ENCODE measurements around the gene S1PR4.

Gene S1PR4, protein sequence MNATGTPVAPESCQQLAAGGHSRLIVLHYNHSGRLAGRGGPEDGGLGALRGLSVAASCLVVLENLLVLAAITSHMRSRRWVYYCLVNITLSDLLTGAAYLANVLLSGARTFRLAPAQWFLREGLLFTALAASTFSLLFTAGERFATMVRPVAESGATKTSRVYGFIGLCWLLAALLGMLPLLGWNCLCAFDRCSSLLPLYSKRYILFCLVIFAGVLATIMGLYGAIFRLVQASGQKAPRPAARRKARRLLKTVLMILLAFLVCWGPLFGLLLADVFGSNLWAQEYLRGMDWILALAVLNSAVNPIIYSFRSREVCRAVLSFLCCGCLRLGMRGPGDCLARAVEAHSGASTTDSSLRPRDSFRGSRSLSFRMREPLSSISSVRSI

GRCh38 chr19:3178377-3178972 is at the start of gene S1PR4:
Gene S1PR4, plus strand, starts transcription at chr19:3178769. Its CDS starts 24 bp downstream, at chr19:3178793.
- DNase-seq: no peak

- peak; percentile 23 for DNase-seq
Measured at GRCh38 chr19:3129112-3129511, 49.5 kb upstream of the S1PR4 start.

DNA sequence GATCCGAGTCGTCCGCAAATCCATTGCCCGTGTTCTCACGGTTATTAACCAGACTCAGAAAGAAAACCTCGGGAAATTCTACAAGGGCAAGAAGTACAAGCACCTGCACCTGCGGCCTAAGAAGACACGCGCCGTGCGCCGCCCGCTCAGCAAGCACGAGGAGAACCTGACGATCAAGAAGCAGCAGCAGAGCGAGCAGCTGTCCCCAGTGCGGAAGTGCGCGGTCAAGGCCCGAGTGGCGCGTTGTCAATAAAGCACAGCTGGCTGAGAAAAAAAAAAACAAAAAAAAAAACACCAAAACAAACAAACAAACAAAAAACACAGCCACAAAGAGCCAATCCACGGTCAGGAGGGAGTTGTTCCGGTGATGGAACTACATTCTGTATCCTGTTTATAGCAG is 47.4 kb upstream of the S1PR4 start:
- no peak for DNase-seq

DNA sequence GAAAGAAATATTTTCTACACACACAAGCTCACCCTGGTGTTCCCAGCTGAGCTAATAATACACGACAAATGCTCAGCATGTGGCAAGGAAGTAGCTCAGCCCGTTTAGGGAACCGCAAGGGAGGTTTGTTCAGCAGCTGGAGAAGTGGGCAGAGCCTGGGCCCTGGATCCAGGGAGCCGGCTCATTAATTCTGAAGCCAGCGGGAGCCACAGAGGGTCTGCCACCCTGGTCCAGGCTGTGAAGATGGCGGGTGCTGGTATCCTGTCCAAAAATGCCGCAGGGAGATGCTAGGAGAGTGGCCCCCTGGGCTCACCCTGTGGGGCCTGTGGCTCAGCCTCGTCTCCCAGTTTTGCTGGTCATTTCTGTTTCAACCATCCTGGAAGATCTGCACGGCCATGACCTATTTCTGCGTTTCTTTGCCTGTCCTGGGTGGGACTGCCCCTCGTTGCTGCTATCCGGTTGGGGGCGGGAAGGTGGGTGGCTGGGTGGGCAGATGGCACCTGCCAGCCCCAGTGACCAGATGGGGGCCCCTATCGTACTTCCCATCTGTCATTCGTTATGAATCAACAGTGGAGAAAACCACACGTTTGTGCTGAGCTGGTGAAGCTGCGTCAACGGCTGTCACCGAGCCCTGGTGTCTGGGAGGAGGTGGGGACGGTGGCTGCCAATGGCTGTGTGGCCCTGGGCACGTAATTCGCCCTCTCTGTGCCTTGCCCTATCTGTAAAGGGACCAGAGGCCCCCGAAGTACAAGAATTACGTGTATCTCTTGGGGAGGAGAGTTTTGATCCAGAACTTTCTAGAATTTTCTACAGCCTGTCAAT is 45.4 kb upstream of the S1PR4 start:
- DNase-seq: peak; percentile 12

DNA sequence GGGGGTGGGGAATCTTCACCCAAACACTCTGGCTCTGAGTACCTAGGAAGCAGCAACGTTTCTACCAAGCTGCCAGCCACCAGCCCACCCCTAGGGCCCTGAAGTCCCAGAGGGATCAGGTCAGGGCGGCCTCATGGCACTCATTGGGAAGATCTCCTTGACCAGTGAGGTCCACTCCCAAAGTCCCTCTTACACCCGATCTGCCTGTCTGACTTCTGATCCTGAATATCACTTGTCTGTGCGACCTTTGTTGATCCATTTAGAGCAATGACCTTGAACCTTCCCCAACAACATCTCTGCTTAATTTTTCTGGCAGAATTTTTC is 44.8 kb upstream of the S1PR4 start:
- DNase-seq: no peak

DNA sequence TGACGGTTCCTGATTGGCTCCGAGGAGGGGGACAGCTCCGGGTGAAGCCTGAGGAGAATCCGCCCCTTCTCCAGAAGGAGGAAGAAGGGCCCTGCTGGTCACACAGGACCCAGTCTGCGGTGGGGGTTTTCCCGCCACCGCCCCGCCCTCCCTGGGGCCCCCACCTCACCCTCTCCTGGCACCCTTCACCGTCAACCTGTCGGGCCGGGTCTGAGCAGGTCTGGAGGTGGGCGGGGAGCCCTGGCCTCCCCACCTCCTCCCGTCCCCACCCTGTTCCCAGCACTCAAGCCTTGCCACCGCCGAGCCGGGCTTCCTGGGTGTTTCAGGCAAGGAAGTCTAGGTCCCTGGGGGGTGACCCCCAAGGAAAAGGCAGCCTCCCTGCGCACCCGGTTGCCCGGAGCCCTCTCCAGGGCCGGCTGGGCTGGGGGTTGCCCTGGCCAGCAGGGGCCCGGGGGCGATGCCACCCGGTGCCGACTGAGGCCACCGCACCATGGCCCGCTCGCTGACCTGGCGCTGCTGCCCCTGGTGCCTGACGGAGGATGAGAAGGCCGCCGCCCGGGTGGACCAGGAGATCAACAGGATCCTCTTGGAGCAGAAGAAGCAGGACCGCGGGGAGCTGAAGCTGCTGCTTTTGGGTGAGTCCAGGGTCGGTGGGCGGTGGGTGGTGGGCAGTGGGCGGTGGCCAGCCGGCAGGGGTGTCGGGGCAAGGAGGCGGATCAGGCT is 42.4 kb upstream of the S1PR4 start, which contains the start of gene GNA15:
GNA15 (plus strand) TSS at position 73 of the 723 bp plus-strand sequence; CDS start at position 491, 418 bp downstream.
- DNase-seq: no peak

DNA sequence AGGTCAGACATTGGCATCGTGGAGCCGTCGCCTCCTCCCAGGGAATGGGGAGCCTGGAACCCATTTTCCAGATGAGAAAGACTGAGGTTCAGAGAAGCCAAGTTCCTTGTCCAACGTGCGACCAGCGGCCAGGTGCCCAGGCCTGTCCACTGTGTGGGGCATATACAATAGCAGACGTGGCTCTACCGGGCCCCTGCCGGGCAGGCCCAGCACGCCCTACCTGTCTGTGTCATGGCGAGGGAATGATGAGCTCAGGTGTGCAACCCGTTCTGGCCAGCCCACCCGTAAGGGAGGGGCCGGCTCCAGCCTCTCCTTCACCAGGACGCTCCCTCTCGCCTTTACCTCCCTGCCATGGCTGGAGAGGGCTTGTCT is 41.9 kb upstream of the S1PR4 start:
- DNase-seq: no peak

DNA sequence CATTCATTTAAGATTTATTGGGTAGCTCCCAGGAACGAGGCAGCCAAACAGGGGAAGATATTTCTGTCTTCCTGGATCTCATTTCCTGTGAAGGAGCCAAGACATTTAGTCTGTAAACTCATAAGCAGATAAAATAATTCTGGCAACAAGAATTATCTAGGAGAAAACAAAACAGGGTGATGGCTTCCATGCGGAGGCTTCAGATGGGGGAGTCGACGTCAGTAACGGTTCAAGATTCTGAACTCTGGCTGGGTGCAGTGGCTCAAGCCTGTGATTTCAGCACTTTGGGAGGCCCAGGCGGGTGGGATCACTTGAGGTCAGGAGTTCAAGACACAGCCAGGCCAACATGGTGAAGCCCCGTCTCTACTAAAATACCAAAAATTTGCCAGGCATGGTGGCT is 41.5 kb upstream of the S1PR4 start:
- no peak for DNase-seq

GRCh38 chr19:3138268-3138667 is 40.3 kb upstream of the S1PR4 start:
- DNase-seq: no peak

DNA sequence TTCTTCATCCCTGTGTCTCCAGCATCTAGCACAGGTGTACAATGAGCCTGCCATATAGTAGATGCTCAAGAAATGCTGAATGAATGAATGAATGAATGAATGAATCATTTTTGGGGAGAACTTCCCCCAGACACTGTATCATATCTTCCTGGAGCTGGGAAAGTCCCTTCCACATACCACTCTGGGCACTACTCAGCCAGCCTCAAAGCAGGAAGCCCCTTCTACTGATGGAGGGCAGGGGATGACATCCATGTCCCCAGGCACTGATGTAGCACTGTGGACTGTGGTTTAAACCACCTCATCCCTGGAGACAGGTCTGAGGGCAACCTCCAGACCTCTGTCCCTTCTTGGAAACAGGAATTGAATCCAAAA is 37.9 kb upstream of the S1PR4 start:
- DNase-seq: no peak

GRCh38 chr19:3142292-3142670 is 36.3 kb upstream of the S1PR4 start:
- no peak for DNase-seq

DNA sequence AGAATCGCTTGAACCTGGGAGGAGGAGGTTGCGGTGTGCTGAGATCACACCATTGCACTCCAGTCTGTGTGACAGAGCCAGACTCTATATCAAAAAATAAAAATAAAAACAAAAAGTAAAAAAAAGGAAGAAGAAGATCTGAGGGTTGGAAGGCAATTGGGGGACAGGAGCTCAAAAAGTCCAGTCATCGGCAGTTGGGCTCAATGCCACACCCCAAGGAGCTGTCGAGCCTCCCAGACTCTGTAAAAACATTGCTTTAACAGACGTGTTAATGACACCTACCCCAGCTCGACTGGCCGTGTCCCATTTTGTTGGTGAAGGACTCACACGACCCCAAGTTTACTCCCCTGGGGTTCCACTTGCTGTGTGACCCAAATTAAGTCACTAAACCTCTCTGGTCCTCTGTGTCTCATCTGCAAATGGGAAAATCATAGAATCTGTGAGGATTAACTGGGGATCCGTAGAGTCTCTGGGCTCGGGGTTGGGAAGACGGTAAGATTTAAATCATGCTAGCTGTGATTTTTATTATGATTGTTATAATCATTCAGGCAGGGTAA is 35.7 kb upstream of the S1PR4 start:
- no peak for DNase-seq

GRCh38 chr19:3145909-3146676 is 32.5 kb upstream of the S1PR4 start:
- DNase-seq: no peak

- no peak for DNase-seq
Measured at GRCh38 chr19:3146677-3147100, 31.9 kb upstream of the S1PR4 start.

- no peak for DNase-seq
Measured at GRCh38 chr19:3148503-3148902, 30.1 kb upstream of the S1PR4 start.

GRCh38 chr19:3149089-3149488 is 29.5 kb upstream of the S1PR4 start:
- DNase-seq: no peak

DNA sequence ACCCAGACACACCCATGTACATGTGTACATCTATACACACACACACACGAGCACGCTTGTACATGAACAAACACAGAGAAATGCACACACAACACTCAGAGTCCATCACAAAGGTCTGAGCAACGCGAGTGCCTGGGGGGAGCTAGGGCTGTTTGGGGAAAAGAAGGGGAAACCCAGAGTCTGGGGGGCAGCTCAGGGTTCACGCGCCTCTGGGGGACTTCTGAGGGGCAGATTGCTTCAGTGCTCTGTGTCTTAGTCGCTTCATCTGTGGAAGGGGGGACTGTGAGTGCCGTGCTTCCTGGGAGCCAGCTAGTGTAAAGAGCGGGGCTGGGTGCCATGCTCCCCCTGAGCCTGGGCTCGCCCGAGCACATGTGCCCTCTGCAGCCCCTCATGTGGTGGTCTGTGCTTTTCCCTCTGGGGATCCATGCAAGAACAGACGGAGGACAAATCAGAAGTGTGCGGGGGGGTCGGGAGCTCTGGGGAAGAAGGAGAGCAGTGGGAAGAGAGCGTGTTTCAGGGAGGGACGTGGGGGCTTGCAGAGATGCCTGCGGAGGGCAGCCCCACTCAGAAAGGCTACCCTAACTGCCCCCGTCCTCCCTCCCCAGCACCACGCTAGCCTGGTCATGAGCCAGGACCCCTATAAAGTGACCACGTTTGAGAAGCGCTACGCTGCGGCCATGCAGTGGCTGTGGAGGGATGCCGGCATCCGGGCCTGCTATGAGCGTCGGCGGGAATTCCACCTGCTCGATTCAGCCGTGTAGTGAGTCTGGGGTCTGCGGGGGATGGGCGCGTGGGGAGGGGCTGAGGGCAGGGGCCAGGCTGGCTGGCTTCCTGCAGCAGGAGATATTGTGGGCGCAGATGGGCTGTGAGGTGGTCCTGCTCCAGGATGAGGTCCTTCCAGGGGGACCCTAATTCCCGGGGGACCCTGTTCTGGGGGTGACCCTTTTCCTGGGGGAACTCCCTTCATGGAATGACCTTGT is 28.8 kb upstream of the S1PR4 start:
- no peak for DNase-seq

- DNase-seq: no peak
Measured at GRCh38 chr19:3150739-3151329, 27.7 kb upstream of the S1PR4 start.

DNA sequence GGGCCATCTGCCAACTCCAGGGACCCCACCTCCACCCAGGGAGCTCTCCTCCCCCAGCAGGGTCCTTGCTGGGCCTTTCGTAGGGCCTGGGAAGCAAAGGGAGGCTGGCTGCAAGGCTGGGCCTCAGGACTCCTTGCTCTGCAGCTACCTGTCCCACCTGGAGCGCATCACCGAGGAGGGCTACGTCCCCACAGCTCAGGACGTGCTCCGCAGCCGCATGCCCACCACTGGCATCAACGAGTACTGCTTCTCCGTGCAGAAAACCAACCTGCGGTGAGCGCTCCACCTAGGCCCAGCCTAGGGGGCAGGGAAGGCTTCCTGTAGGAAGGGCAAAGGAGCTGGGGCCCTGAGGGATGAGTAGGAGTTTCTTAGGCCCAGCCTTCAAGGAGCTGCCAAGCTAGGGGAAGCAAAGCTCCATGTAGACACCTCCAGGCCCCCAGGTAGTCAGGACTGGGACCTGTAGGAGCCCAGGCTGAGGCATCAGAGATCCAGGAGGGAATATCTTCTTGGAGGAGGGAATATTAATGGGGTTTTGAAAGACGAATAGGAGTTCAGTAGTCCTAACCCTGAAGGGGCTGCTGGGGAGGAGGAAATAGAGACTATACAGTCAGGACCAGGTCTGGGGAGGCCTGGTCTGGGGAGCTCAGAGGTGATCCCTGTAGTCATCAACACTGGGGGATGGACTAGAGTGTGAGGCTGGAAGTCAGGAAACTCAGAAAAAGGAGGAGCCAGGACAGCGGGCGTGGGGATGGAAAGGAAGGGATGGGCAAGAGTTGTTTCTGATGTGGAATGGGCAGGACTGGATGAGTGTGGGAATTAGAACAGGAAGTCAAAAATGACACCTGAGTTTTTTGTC is 26.8 kb upstream of the S1PR4 start:
- no peak for DNase-seq

- no peak for DNase-seq
Measured at GRCh38 chr19:3152419-3152780, 26.2 kb upstream of the S1PR4 start.
